SU-DHL-6 (cell line): Measurements from ENCODE around the gene PLEKHH3.

Source experiments
- H2AFZ ChIP-seq: fragments of 200-600 bp; sonication (generic); 2 replicates; pipeline ENCODE4 v1.6.1; 2014; ENCODE audit warnings: low read depth, mild to moderate bottlenecking, moderate library complexity, mixed read lengths, antibody characterized with exemption, low read length; ENCODE audit not compliant: severe bottlenecking
- H3F3A ChIP-seq: fragments of 200-600 bp; shearing (Covaris generic); 2 replicates; pipeline ENCODE4 v1.6.0; 2016; ENCODE audit warnings: antibody characterized with exemption, mild to moderate bottlenecking; ENCODE audit not compliant: insufficient read depth
- H3K27ac ChIP-seq: fragments of 200-600 bp; sonication (generic); 2 replicates; pipeline ENCODE4 v1.5.1; 2016; ENCODE audit warnings: low read depth, mild to moderate bottlenecking, low read length, moderate library complexity, mixed read lengths
- H3K27me3 ChIP-seq: fragments of 200-600 bp; sonication (generic), shearing (Covaris generic); 2 replicates; pipeline ENCODE4 v1.6.0; 2014; ENCODE audit warnings: mild to moderate bottlenecking, low read length
- H3K36me3 ChIP-seq: fragments of 200-600 bp; sonication (generic); 2 replicates; pipeline ENCODE4 v1.6.1; 2014; ENCODE audit warnings: mild to moderate bottlenecking, low read length, mixed read lengths
- H3K4me2 ChIP-seq: fragments of 300-600, 200-600 bp; shearing (Covaris generic), sonication (generic); 2 replicates; pipeline ENCODE4 v1.6.0; 2014; ENCODE audit warnings: low read length, low read depth, mild to moderate bottlenecking; ENCODE audit not compliant: poor library complexity, severe bottlenecking
- H3K4me3 ChIP-seq: fragments of 200-600 bp; sonication (generic); 2 replicates; pipeline ENCODE4 v1.5.1; 2014; ENCODE audit warnings: antibody characterized with exemption, low read length, mild to moderate bottlenecking, mixed read lengths; ENCODE audit not compliant: insufficient read depth, poor library complexity, severe bottlenecking
- H3K79me2 ChIP-seq: fragments of 200-600 bp; sonication (generic); 2 replicates; pipeline ENCODE4 v1.6.1; 2014; ENCODE audit warnings: mild to moderate bottlenecking, low read length, moderate library complexity; ENCODE audit not compliant: insufficient read depth
- H3K9ac ChIP-seq: fragments of 200-600 bp; sonication (generic); 2 replicates; pipeline ENCODE4 v1.7.0; 2014; ENCODE audit warnings: mild to moderate bottlenecking, low read length
- H3K9me2 ChIP-seq: fragments of 200-600 bp; sonication (generic); replicated peaks from 2 replicates; pipeline ENCODE4 v1.6.1; 2014; ENCODE audit warnings: low read length; ENCODE audit not compliant: insufficient read depth
- H3K9me3 ChIP-seq: fragments of 200-600 bp; sonication (generic); 2 replicates; pipeline ENCODE4 v1.6.1; 2014; ENCODE audit warnings: low read length, mixed read lengths; ENCODE audit not compliant: insufficient read depth
- H4K20me1 ChIP-seq: fragments of 200-600 bp; sonication (generic); 2 replicates; pipeline ENCODE4 v1.6.1; 2014; ENCODE audit warnings: low read depth, mild to moderate bottlenecking, antibody characterized with exemption, low read length, moderate library complexity, mixed read lengths
- EZH2phosphoT487 ChIP-seq: fragments of 200-600 bp; sonication (generic), shearing (Covaris generic); conservative IDR thresholded peaks from 2 replicates; pipeline ENCODE4 v1.6.1; 2018; ENCODE audit warnings: mild to moderate bottlenecking, antibody characterized with exemption, low read length, moderate library complexity, mixed read lengths
- TF ChIP-seq, protein P1 (sequence below): fragments of 200-600 bp; sonication (generic); IDR thresholded peaks from one replicate; pipeline ENCODE4 v1.5.1; 2017; ENCODE audit warnings: antibody characterized with exemption, mild to moderate bottlenecking, low read length, moderate library complexity; ENCODE audit not compliant: insufficient read depth, poor library complexity, severe bottlenecking

Gene PLEKHH3

DNA sequence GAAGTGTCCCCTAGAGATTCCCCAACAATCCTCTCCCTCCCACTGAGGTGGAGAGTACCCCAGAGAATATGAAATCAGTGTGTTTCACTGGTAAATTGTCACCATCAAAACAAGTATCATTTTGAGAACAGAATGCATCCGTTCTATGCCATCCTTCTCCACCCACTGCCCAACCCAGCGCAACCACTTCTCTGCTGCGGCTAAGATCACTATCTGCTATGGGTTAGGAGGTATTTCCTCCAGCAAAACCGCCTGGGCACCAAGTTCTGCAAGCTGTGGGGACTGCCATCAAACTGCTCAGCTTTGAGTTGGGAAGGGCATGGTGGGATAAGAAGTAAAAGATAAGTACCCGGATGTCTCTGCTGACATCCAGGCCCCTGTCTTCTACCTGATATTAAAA, 29.9 kb upstream of the PLEKHH3 start:
- no peak overlapping the region for H3K4me3 ChIP-seq
- no peaks in the 10 kb centered on the region for H3K27me3 ChIP-seq
- H3F3A ChIP-seq: no peaks in the 10 kb centered on the region
- peaks cover 7% of the 10 kb centered on the region; the same call in 1 of the 2 replicates for H3K36me3 ChIP-seq
- no peaks in the 10 kb centered on the region for H3K9me2 ChIP-seq
- no peaks in the 10 kb centered on the region for H3K9me3 ChIP-seq
- no peaks in the 10 kb centered on the region for H4K20me1 ChIP-seq
- no peak overlapping the region for H3K9ac ChIP-seq
- no peaks in the 10 kb centered on the region for H3K79me2 ChIP-seq
- no peak overlapping the region for H3K27ac ChIP-seq
- no peak overlapping the region for H3K4me2 ChIP-seq
- TF ChIP-seq, protein P1, sequence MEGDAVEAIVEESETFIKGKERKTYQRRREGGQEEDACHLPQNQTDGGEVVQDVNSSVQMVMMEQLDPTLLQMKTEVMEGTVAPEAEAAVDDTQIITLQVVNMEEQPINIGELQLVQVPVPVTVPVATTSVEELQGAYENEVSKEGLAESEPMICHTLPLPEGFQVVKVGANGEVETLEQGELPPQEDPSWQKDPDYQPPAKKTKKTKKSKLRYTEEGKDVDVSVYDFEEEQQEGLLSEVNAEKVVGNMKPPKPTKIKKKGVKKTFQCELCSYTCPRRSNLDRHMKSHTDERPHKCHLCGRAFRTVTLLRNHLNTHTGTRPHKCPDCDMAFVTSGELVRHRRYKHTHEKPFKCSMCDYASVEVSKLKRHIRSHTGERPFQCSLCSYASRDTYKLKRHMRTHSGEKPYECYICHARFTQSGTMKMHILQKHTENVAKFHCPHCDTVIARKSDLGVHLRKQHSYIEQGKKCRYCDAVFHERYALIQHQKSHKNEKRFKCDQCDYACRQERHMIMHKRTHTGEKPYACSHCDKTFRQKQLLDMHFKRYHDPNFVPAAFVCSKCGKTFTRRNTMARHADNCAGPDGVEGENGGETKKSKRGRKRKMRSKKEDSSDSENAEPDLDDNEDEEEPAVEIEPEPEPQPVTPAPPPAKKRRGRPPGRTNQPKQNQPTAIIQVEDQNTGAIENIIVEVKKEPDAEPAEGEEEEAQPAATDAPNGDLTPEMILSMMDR: no peak
- no peak for TF ChIP-seq EZH2phosphoT487
- no peak overlapping the region for H2AFZ ChIP-seq

DNA sequence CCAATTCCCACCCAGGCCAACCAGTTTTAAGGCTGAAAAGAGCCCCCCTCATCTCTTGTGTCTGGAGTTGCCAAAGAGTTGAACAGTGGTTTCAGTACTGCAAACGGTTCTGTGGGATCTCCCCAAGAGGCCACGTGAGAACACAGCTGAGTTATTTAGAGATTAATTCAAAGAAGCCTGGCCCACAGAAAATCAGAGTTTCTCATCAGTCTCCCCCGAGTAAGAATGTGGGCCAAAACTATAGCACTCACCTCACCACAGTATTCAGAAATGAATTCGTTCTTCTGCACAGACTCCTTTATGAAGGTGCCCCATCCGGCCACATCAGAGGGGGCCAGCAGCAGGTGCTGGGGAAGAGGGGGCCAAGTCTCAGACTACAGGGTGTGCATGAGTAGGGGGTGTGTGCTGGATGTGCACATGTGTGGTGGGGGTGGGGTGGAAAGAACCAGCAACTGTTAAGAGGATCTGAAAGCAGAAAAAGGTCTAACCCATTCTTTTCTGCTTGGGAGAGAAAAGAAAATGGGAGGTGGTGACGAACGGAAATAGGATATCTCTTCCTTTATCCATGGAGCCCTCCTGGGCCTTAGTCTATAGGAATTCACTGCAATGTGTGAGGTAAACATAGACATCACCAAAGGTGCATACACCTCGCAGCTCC, 28.2 kb upstream of the PLEKHH3 start:
- no peak overlapping the region for H3K4me2 ChIP-seq
- H3K9me3 ChIP-seq: no peaks in the 10 kb centered on the region
- no peaks in the 10 kb centered on the region for H3K79me2 ChIP-seq
- no peaks in the 10 kb centered on the region for H4K20me1 ChIP-seq
- no peaks in the 10 kb centered on the region for H3K9me2 ChIP-seq
- no peak overlapping the region for H3K9ac ChIP-seq
- H3K36me3 ChIP-seq: peaks cover 7% of the 10 kb centered on the region; the same call in 1 of the 2 replicates
- TF ChIP-seq EZH2phosphoT487: no peak
- TF ChIP-seq, protein P1: no peak
- H3K27me3 ChIP-seq: no peaks in the 10 kb centered on the region
- H2AFZ ChIP-seq: no peak overlapping the region
- no peaks in the 10 kb centered on the region for H3F3A ChIP-seq
- H3K4me3 ChIP-seq: no peak overlapping the region
- H3K27ac ChIP-seq: peak overlapping the region; percentile 13; the same call in 1 of the 2 replicates

GRCh38 chr17:42704490-42704836, 27.7 kb upstream of the PLEKHH3 start:
- Histone ChIP-seq H3K9ac (no peak overlapping the region), H3K9me2 (no peaks in the 10 kb centered on the region), H3K27ac (no peak overlapping the region; the same call in 1 of the 2 replicates), H2AFZ (no peak overlapping the region), H3K79me2 (no peaks in the 10 kb centered on the region), H3K4me2 (no peak overlapping the region), H4K20me1 (no peaks in the 10 kb centered on the region), H3K4me3 (no peak overlapping the region), H3F3A (no peaks in the 10 kb centered on the region), H3K36me3 (peaks cover 7% of the 10 kb centered on the region; the same call in 1 of the 2 replicates), H3K27me3 (no peaks in the 10 kb centered on the region), H3K9me3 (no peaks in the 10 kb centered on the region)
- TF ChIP-seq, protein P1: no peak
- TF ChIP-seq EZH2phosphoT487: no peak
